GM13977 (cell line): ENCODE measurements around the gene BHMT.

Experiments
- DNase-seq: peaks from one replicate; pipeline ENCODE4 v3.0.0; 2012; ENCODE audit warnings: low spot score
- CTCF ChIP-seq: IDR thresholded peaks from 2 replicates; pipeline ENCODE4 v1.5.1; 2012; ENCODE audit warnings: mild to moderate bottlenecking, control low read depth; ENCODE audit not compliant: insufficient read depth; ENCODE audit errors: extremely low read depth, missing control alignments
- in situ Hi-C: fragments of 300-500 bp; cut with MboI; formaldehyde crosslinking; loops from one replicate; pipeline ENCODE4 v1.12.0; 2022; ENCODE audit warnings: low sequenced_read_pairs, low pct_unique_long_range_greater_than_20kb, mixed read lengths, inconsistent platforms; ENCODE audit not compliant: unreplicated experiment

The BHMT gene

GRCh38 chr5:79091064-79091463 lies 20.5 kb upstream of the BHMT start:
- no peak for TF ChIP-seq CTCF
- DNase-seq: no peak
- in situ Hi-C loops: no loop called here

- no peak for DNase-seq
- TF ChIP-seq CTCF: no peak
- in situ Hi-C loops: no loop called here
These were observed 17.8 kb upstream of the BHMT start for GRCh38 chr5:79093762-79094161.

- in situ Hi-C loops: no loop called here
- TF ChIP-seq CTCF: no peak
- no peak for DNase-seq
These were observed 5.7 kb upstream of the BHMT start for GRCh38 chr5:79105868-79106267.

GRCh38 chr5:79107020-79107796 lies 4.4 kb upstream of the BHMT start:
- in situ Hi-C loops: no loop called here
- TF ChIP-seq CTCF: no peak
- no peak for DNase-seq

GRCh38 chr5:79108086-79108485 lies 3.5 kb upstream of the BHMT start:
- TF ChIP-seq CTCF: no peak
- DNase-seq: no peak
- in situ Hi-C loops: no loop called here

- no peak for TF ChIP-seq CTCF
- no peak for DNase-seq
- in situ Hi-C loops: no loop called here
These were observed 2.8 kb upstream of the BHMT start for GRCh38 chr5:79108792-79109191.
